Loucy (cell line): ENCODE results near the gene GRID1.

Source experiments
- H2AFZ ChIP-seq: fragments of 200-600 bp; sonication (generic); 2 replicates; pipeline ENCODE4 v1.6.0; 2016; ENCODE audit warnings: antibody characterized with exemption, mild to moderate bottlenecking, low read length, moderate library complexity
- H3F3A ChIP-seq: fragments of 200-600 bp; 2 replicates; pipeline ENCODE4 v1.6.0; 2016; ENCODE audit warnings: antibody characterized with exemption, low read depth, mild to moderate bottlenecking
- H3K27me3 ChIP-seq: fragments of 200-600 bp; sonication (generic); 2 replicates; pipeline ENCODE4 v1.6.1; 2014; ENCODE audit warnings: low read length, mild to moderate bottlenecking; ENCODE audit not compliant: insufficient read depth, poor library complexity, severe bottlenecking
- H3K36me3 ChIP-seq: fragments of 200-600 bp; sonication (generic); 2 replicates; pipeline ENCODE4 v1.6.1; 2016; ENCODE audit warnings: low read length; ENCODE audit not compliant: insufficient read depth
- H3K4me1 ChIP-seq: fragments of 200-600 bp; sonication (generic); 2 replicates; pipeline ENCODE4 v1.5.1; 2014; ENCODE audit warnings: low read length, mild to moderate bottlenecking; ENCODE audit not compliant: insufficient read depth, poor library complexity, severe bottlenecking
- H3K4me2 ChIP-seq: fragments of 200-600 bp; sonication (generic); 2 replicates; pipeline ENCODE4 v1.6.0; 2014; ENCODE audit warnings: antibody characterized with exemption, low read length, low read depth, mild to moderate bottlenecking; ENCODE audit not compliant: poor library complexity, severe bottlenecking
- H3K4me3 ChIP-seq: fragments of 200-600 bp; sonication (generic); 2 replicates; pipeline ENCODE4 v1.5.1; 2014; ENCODE audit warnings: low read length, mild to moderate bottlenecking, mixed read lengths; ENCODE audit not compliant: poor library complexity, severe bottlenecking
- H3K79me2 ChIP-seq: fragments of 200-600 bp; sonication (generic); 2 replicates; pipeline ENCODE4 v1.6.1; 2014; ENCODE audit warnings: low read length; ENCODE audit not compliant: insufficient read depth
- H3K9ac ChIP-seq: fragments of 200-600 bp; sonication (generic); 2 replicates; pipeline ENCODE4 v1.6.0; 2014; ENCODE audit warnings: mild to moderate bottlenecking, low read depth, low read length, moderate library complexity; ENCODE audit not compliant: poor library complexity, severe bottlenecking
- H3K9me2 ChIP-seq: fragments of 200-600 bp; sonication (generic); replicated peaks from 2 replicates; pipeline ENCODE4 v1.6.1; 2016; ENCODE audit warnings: low read depth, low read length, mixed read lengths
- H3K9me3 ChIP-seq: fragments of 200-600 bp; sonication (generic); 2 replicates; pipeline ENCODE4 v1.6.1; 2014; ENCODE audit warnings: mild to moderate bottlenecking, antibody characterized with exemption, low read length, low read depth; ENCODE audit not compliant: insufficient read depth
- H4K20me1 ChIP-seq: fragments of 200-600 bp; sonication (generic); 2 replicates; pipeline ENCODE4 v1.6.0; 2014; ENCODE audit warnings: antibody characterized with exemption, low read length, mild to moderate bottlenecking; ENCODE audit not compliant: insufficient read depth, poor library complexity, severe bottlenecking
- EZH2phosphoT487 ChIP-seq: fragments of 200-600 bp; IDR thresholded peaks from 2 replicates; pipeline ENCODE4 v1.6.1; 2018; ENCODE audit warnings: antibody characterized with exemption, mild to moderate bottlenecking, moderate library complexity, borderline replicate concordance
- TF ChIP-seq, protein P1 (sequence below): fragments of 200-600 bp; sonication (generic); conservative IDR thresholded peaks from 2 replicates; pipeline ENCODE4 v1.5.1; 2014; ENCODE audit warnings: mild to moderate bottlenecking, antibody characterized with exemption, low read length

GRID1 gene

GRCh38 chr10:85979598-85979997 is 387.0 kb downstream of the GRID1 start:
- TF ChIP-seq, protein P1, sequence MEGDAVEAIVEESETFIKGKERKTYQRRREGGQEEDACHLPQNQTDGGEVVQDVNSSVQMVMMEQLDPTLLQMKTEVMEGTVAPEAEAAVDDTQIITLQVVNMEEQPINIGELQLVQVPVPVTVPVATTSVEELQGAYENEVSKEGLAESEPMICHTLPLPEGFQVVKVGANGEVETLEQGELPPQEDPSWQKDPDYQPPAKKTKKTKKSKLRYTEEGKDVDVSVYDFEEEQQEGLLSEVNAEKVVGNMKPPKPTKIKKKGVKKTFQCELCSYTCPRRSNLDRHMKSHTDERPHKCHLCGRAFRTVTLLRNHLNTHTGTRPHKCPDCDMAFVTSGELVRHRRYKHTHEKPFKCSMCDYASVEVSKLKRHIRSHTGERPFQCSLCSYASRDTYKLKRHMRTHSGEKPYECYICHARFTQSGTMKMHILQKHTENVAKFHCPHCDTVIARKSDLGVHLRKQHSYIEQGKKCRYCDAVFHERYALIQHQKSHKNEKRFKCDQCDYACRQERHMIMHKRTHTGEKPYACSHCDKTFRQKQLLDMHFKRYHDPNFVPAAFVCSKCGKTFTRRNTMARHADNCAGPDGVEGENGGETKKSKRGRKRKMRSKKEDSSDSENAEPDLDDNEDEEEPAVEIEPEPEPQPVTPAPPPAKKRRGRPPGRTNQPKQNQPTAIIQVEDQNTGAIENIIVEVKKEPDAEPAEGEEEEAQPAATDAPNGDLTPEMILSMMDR, result no peak
- TF ChIP-seq EZH2phosphoT487, result no peak
- H4K20me1 ChIP-seq, result no peaks in the 10 kb centered on the region
- no peaks in the 10 kb centered on the region for H3F3A ChIP-seq
- no peaks in the 10 kb centered on the region for H3K79me2 ChIP-seq
- H3K4me2 ChIP-seq, result no peak overlapping the region
- H3K27me3 ChIP-seq, result no peaks in the 10 kb centered on the region
- no peaks in the 10 kb centered on the region for H3K9me2 ChIP-seq
- H3K4me3 ChIP-seq, result no peak overlapping the region
- H3K9me3 ChIP-seq, result no peaks in the 10 kb centered on the region; the same call in 1 of the 2 replicates
- H3K4me1 ChIP-seq, result no peaks in the 10 kb centered on the region
- H3K9ac ChIP-seq, result no peak overlapping the region
- H2AFZ ChIP-seq, result no peak overlapping the region
- H3K36me3 ChIP-seq, result no peaks in the 10 kb centered on the region

DNA sequence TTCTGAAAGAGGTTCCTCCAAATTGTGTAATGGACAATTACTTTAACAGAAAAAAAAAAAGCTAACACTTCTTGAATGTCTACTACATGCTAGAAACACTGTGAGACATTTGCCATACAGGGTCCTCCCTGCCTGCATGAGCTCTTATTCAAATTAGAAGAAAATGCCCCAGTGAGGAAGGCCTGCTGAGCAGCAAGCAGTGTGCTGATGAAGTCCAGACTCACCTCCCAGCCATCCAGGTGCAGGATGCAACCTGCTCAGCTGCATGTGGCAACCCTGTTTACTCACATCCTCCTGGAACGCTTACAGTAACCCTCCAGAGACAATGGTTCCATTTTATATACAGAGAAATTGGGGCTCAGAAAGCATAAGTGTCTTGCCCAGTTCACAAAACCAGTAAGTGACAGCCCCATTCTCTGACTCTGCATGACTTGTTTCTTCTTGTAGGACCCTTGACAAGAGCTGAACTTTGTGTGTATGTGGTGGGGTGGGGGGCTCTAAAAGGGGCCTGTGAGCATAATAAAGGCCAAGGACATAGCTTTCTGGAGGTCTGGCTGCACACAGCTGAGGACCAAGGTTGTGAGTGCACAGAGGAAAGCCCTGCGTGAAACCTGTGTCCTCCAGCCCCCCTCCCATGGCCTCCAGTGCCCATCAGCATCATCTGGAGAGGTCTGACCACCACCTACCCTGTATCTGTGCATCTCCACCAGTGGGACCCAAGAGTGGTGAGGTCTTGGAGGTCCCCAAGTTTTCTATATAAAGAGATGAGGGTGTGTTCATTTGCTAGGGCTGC is 387.8 kb downstream of the GRID1 start:
- H3K4me1 ChIP-seq, result no peaks in the 10 kb centered on the region
- TF ChIP-seq, protein P1, result no peak
- TF ChIP-seq EZH2phosphoT487, result no peak
- no peaks in the 10 kb centered on the region for H4K20me1 ChIP-seq
- no peaks in the 10 kb centered on the region for H3K9me2 ChIP-seq
- H3K4me3 ChIP-seq, result no peak overlapping the region
- H3K4me2 ChIP-seq, result no peak overlapping the region
- H3F3A ChIP-seq, result no peaks in the 10 kb centered on the region
- no peaks in the 10 kb centered on the region for H3K36me3 ChIP-seq
- H3K27me3 ChIP-seq, result no peaks in the 10 kb centered on the region
- H2AFZ ChIP-seq, result no peak overlapping the region
- no peak overlapping the region for H3K9ac ChIP-seq
- no peaks in the 10 kb centered on the region for H3K79me2 ChIP-seq
- no peaks in the 10 kb centered on the region; the same call in 1 of the 2 replicates for H3K9me3 ChIP-seq

GRCh38 chr10:85977642-85978041 is 389.0 kb downstream of the GRID1 start:
- Histone ChIP-seq H3K4me1 (no peaks in the 10 kb centered on the region), H2AFZ (no peak overlapping the region), H3K9me2 (no peaks in the 10 kb centered on the region), H3K9me3 (no peaks in the 10 kb centered on the region; the same call in 1 of the 2 replicates), H3K4me3 (no peak overlapping the region), H3K9ac (no peak overlapping the region), H4K20me1 (no peaks in the 10 kb centered on the region), H3K4me2 (no peak overlapping the region), H3F3A (no peaks in the 10 kb centered on the region), H3K79me2 (no peaks in the 10 kb centered on the region), H3K27me3 (no peaks in the 10 kb centered on the region), H3K36me3 (no peaks in the 10 kb centered on the region)
- TF ChIP-seq EZH2phosphoT487, result no peak
- TF ChIP-seq, protein P1, result no peak
